DMS 273 (cell line): ENCODE results near the gene AMD1.
A peak's percentile ranks its signal among the peaks of the same experiment; 100 is the strongest.
"Not testable (repeated sequence)": the region's sequence is repeated elsewhere in the genome, so short reads cannot be mapped to it uniquely, and the experiment has no call there.

Source experiments
- DNase-seq: peaks from one replicate; lab custom pipeline; 2025; ENCODE audit not compliant: unreplicated experiment; lab: John Stamatoyannopoulos, UW

The AMD1 gene

GRCh38 chr6:110873981-110874879 lies at the start of gene AMD1:
Gene AMD1, plus strand, starts transcription at chr6:110874785. Its CDS starts 321 bp downstream, at chr6:110875106.
- DNase-seq = peak; percentile 98

DNA sequence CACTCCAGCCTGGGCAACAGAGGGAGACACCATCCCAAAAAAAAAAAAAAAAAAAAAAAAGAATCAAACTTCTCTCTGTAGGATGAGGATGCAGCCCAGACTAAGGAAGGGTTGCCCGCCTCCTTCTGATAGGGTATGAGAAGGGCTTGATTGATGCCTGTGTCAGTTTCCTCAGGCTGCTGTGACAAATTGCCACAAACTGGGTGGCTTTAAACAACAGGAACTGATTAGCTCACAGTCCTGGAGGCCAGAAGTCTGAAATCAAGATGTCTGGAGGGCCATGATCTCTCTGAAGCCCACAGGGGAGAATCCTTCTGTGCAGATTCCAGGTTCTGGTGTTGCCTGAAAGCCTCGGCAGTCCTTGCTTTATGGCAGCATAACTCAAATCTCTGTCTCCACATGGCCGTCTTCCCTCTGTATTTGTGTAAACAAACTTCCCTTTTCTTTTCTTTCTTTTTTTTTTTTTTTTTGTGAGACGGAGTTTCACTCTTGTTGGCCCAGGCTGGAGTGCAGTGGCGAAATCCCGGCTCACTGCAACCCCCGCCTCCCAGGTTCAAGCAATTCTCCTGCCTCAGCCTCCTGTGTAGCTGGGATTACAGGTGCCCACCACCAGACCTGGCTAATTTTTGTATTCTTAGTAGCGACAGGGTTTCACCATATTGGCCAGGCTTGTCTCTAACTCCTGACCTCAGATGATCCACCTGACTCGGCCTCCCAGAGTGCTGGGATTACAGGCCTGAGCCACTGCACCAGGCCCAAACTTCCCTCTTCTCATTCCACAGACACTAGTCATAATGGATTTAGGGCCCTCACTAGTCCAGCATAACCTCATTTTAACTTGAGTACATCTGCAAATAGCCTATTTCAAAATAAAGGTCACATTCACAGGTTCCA lies 48.1 kb upstream of the AMD1 start:
- DNase-seq = no peak

DNA sequence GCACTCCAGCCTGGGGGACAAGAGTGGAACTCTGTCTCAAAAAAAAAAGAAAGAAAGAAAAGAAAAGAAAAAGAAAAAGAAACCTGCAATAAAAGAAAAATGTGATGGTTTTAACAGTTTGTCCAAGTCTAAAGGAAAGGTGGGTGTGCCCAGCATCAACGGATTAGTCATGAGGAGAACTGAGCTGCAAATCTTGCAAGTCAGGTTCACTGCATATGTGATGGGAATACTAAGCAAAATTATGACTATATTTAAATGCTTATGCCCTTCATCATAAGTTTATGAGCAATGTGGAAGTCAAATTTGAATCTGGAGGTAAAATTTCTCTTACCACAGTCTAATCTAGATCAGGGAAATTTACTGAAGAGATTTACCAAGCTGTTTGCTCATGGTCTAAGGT lies 46.2 kb upstream of the AMD1 start:
- no peak for DNase-seq

DNA sequence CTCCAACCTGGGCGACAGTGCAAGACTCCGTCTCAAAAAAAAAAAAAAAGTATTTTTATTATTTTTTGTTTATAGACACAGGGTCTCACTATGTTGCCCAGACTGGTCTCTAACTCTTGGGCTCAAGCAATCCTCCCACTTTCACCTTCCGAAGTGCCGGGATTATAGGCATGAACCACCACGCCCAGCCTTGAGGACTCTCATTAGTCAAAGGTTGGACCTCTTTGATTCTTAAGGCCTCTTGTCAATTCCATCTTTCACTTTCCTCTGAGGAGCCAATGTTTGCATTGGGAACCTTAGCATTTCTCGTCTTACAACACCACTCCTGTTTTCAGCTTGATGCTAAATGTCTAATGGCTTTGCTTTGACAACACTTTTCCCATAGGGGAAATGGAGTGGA lies 43.2 kb upstream of the AMD1 start:
- DNase-seq = no peak

- no peak for DNase-seq
Observed at GRCh38 chr6:110833831-110834230, 40.8 kb upstream of the AMD1 start.

DNA sequence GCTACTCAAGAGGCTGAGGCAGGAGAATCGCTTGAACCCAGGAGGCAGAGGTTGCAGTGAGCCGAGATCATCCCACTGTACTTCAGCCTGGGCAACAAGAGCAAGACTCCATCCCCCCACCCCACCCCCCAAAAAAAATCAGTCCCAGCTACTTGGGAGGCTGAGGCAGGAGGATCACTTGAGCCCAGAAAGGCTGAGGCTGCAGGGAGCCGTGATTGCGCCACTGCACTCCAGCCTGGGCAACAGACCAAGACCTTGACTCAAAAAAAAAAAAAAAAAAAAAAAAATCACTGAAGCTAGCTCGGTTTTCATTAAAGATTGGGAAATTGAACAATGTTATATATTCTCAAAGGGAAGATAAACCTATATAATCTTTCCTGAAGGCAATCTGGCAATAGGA lies 38.8 kb upstream of the AMD1 start:
- not testable (repeated sequence) for DNase-seq

GRCh38 chr6:110841266-110841665 lies 33.3 kb upstream of the AMD1 start:
- no peak for DNase-seq

- no peak for DNase-seq
Observed at GRCh38 chr6:110849781-110850180, 24.8 kb upstream of the AMD1 start.

GRCh38 chr6:110852773-110853172 lies 21.8 kb upstream of the AMD1 start:
- DNase-seq = no peak

DNA sequence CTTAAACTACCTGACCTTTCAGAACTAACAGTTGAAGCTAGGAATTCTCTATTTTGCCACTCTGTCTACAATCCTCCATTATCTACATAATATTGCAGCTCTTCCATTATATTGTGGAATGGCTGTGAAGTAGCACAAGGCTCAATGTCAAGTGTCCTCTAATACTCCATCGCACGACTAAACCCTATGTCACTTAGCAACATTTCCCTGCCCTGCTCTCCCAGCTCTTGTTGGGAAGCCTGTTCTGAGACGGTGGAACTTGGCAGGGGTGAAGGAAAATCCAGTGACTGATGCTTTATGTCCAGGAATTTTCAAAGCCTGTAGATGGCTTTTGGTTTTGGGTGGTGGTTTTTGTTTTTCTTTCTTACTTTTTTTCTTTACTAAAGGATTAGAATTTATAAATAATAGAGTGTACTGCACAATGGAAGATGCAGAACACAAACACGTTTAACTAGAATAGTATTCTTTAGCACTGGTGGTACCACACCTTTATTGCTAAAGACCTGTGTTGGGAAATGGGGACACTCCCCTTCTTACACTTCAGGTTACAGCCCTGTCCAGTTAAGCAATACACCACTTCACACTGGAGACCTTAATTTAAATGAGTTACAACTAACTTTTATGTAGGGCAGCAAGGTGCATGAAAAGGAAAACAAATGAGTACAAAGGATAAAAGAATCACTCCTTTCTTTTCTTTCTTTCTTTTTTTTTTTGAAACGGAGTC lies 20.7 kb upstream of the AMD1 start:
- no peak for DNase-seq

DNA sequence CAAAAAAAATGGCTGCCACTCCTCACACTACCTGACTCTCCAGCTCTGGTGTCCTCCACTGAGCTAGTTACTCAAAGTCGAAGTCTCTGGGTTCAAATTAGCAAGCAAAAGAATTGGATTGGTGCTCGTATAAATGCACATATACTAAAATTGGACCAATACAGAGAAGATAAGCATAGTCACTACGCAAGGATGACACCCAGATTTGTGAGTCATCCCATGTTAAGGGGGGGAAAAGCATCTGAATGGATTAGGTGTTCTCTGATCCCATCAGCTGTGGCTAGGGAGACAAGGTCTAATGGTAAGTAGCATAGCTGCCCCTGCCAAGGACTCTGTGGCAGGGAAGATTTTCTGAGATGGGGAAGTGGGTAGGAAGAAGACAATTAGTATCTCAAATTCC lies 18.3 kb upstream of the AMD1 start:
- DNase-seq = no peak

GRCh38 chr6:110858016-110858415 lies 16.6 kb upstream of the AMD1 start:
- no peak for DNase-seq

DNA sequence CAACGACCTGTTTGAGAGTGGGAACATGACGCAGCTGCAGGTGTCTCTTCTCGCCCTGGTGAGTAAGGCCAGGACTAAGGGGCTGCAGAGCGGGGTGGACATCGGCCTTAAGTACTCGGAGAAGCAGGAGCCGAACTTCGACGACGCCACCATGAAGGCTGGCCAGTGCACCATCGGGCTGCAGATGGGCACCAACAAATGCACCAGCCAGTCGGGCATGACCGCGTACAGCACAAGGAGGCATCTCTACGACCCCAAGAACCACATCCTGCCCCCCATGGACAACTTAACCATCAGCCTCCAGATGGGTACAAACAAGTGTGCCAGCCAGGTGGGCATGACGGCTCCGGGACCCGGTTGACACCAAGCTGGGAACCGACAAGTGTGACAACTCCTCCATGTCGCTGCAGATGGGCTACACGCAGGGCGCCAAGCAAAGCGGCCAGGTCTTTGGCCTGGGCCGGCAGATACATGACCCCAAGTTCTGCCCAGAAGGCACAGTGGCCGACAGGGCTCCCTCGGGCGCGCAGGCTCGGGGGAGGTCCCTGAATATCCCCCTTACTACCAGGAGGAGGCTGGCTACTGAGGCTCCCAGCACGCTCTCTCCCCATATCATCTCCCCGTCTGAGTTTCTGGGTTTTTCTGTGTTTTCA lies 15.9 kb upstream of the AMD1 start:
- no peak for DNase-seq

DNA sequence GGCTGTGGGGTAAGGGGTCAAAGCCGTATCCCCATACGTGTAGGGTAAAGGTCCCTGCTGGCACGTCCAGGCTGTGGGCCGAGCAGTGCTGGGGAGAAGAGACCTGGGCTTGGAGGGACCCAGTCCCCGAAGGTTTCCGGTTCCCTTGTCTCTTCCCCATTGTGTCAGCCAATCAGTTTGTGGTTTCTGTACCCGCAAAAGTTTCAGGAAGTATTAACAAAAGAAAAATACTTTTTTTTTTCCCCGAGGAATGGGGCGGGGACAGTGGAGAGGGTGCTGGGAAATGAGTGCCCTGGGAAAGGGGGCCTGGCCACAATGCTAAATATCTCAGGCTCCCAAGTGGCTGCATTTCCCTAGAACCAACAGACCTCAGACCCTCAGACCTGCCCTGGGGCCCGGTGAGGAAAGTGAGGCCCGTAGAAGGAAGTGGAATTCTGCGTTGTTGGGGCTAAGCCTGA lies 15.2 kb upstream of the AMD1 start:
- no peak for DNase-seq

- DNase-seq = no peak
Observed at GRCh38 chr6:110864824-110865223, 9.8 kb upstream of the AMD1 start.

DNA sequence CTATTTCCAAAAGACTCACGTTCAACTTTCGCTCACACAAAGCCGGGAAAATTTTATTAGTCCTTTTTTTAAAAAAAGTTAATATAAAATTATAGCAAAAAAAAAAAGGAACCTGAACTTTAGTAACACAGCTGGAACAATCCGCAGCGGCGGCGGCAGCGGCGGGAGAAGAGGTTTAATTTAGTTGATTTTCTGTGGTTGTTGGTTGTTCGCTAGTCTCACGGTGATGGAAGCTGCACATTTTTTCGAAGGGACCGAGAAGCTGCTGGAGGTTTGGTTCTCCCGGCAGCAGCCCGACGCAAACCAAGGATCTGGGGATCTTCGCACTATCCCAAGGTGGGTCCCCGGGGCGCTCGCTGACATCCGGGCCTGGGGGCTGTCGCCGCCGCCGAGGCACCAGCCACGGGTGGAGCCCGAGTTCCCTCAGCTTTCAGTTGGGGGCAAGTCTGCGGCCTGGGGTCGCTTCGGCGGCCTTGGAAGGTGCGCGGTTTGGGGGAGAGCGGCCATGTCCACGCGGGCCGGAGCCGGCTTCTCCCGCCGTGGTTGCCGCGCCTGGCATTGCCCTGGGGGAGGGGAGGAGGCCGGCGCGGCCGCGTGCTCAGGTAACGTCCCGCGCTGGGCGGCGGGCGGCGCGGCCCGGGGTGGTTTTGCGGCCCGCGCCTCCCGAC lies 429 bp downstream of the AMD1 start:
- peak; percentile 80 for DNase-seq

DNA sequence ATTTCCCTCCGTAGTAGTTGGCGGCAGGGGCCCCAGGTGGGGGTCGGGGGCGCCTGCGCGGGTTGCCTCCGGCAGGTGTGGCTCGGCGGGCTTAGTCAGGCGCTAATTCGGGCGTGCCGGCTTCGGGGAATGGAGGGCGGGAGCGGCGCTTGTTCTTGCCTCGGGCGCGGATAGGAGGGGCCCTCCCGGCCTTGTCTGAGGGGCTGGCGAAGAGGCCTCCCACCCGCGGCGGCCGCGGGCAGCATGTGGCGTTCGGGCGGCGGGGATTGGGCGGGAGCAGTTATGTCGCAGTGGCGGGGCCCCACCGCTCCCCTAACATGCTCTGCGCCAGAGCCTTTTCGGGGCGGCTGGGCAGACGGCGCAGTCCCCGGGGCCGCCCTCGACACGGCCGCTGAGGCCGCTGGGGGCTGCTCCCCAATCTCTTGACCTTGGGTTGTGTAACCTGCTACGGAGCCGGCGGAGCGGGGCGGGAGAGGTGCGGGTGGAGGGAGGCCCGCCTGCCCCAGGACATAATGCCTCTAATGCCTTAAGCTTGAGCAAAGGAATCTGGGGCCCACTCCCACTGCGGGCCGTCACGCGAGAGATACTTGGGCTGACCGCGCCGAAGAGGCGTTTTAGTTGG lies 1.1 kb downstream of the AMD1 start:
- peak; percentile 80 for DNase-seq

DNA sequence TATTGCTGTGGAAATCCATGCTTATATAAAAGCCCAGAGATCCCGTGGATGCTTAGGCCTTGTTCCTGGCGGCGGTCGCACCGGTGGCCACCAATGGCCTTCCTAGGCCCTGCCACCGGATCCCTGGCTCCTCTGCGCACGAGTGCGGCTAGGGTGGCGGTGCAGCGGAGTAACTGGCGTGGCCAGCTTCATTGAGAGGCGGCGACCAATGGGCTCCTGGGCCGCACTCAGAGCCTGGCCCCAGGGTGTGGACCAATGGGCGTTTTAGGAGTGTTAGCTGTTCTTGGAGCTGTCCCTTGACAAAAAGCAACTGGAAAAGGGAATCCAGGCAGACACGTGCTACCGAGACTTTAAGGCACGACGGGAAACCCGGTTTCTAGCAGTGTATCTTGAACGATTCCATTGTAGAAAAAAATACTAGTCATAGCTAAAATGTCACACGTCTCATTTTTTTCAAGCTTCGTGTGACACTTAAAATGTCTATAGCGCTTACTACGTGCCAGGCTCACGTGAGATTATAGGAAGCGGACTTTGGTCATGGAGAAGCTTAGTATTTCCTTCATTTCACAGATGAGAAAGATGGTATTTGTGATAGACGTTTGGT lies 1.7 kb downstream of the AMD1 start:
- DNase-seq = peak; percentile 91
